ENCODE measurements around the gene CHURC1. TPM values are rescaled to one million over a fixed set of nuclear protein-coding genes. Genes with fewer than 3 reads are reported as not detected.

Gene CHURC1
- total and polyA plus RNA-seq, 2 of the 8 experiments (the other 6 are each of a cell fraction or from before 2014, with no cell fraction given): 50.2 to 59.3 TPM

DNA sequence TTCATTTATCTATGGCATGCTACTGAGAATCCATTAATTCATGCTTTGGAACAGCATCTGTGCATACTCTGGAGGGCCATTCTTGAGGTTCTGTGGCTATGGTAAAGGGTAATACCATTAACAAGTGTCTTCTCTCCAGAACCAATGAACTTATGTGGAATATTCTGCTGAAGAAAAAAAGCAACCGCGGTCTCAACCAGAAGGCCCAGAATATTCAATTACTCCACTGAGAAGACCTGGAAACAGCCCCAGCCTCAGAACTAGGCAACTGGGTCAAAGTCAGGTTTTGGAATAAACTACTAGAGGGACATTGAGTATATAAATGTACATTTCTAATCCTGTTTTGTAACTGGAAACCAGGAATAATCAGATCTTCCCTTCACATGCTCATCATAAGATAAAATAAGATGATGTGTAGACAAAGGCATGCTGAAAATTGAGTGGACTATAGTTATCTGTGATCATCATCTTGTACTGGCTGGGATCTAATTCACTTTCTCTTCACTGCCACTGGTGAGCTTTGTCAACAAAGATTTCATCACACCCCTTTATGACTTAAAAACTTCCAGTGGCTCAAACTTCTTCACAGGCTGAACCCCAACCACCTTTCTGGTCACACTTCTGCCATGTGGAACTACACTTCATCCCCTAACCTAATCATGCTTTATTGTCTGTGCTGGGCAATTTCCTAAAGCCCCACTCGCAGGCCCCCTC is 40.6 kb upstream of the CHURC1 start:
- H4K5ac ChIP-seq (ENCODE audit: insufficient read length, low read depth, low read length): no peak overlapping the region
- 58% methylated on average over 3 of the region's 3 CpGs; no CpG with 5 or more reads in 1 of the 2 experiments for WGBS, 2 experiments (ENCODE audit: extremely low coverage in 1 of 2, insufficient coverage in 1 of 2, insufficient read length in 1 of 2, insufficient replicate concordance in 2 of 2, low coverage in 1 of 2, low lambda C conversion rate in 2 of 2, missing lambda C conversion rate in 1 of 2)
- peaks cover 0 to 11% (median 9%) of the 10 kb centered on the region in 4 experiments; a peak in 6 of 7 replicates for H3K27me3 ChIP-seq (replicated peaks in 1 of 4; ENCODE audit: control insufficient read depth in 3 of 4, extremely low read depth in 1 of 4, insufficient read depth in 3 of 4, low read length in 3 of 4)
- no peaks in the 10 kb centered on the region for H3K79me2 ChIP-seq (ENCODE audit: control insufficient read depth in 1 of 2, insufficient read depth in 2 of 2, low read length in 2 of 2)
- CTCF ChIA-PET (ENCODE audit: partially characterized antibody): interaction anchor here (1.2 kb wide), 1 partner anchor 72 kb away, joined by 4 read pairs; no protein-coding TSS in a partner anchor
- no peak overlapping the region for H2BK12ac ChIP-seq (ENCODE audit: low read depth, low read length)
- no peak overlapping the region for H2BK20ac ChIP-seq (ENCODE audit: low read length)
- no peak overlapping the region for H3K4ac ChIP-seq (replicated peaks; ENCODE audit: insufficient read length, low read depth, low read length)
- no peaks in the 10 kb centered on the region for H3K36me3 ChIP-seq (ENCODE audit: control insufficient read depth in 2 of 4, insufficient read depth in 4 of 4, low read length in 3 of 4)
- TF ChIP-seq ASH2L (IDR thresholded peaks at IDR 0.05; ENCODE audit: low read length) (no peak), TBP (IDR thresholded peaks at IDR 0.05; ENCODE audit: low read depth, low read length) (no peak), CEBPB (IDR thresholded peaks at IDR 0.05; ENCODE audit: low read depth, low read length) (no peak), TAF7 (optimal IDR thresholded peaks at IDR 0.05; ENCODE audit: borderline replicate concordance, low read depth, low read length) (no peak), EP300 (IDR thresholded peaks at IDR 0.05; ENCODE audit: borderline replicate concordance in 1 of 2, low read depth in 2 of 2, low read length in 2 of 2) (no peak), CHD2 (IDR thresholded peaks at IDR 0.05; ENCODE audit: low read length) (no peak), RXRA (IDR thresholded peaks at IDR 0.05; ENCODE audit: insufficient read depth, low read depth, low read length) (no peak), MAFK (IDR thresholded peaks at IDR 0.05; ENCODE audit: low read depth, low read length) (no peak)
- H3K4me3 ChIP-seq (ENCODE audit: extremely low read depth in 1 of 4, insufficient read depth in 2 of 4, low read depth in 3 of 4, low read length in 4 of 4): no peak overlapping the region
- H2AFZ ChIP-seq (ENCODE audit: low read length): no peak overlapping the region
- POLR2A ChIA-PET (ENCODE audit: partially characterized antibody): no interaction called here
- FAIRE-seq (no peak), DNase-seq (ENCODE audit: low read depth in 1 of 2, low spot score in 2 of 2) (no peak)
- no peak overlapping the region for H3K9ac ChIP-seq (replicated peaks in 1 of 4; ENCODE audit: extremely low read depth in 1 of 4, low read depth in 3 of 4, low read length in 3 of 4)
- H3K23ac ChIP-seq (ENCODE audit: insufficient read length): no peak overlapping the region
- H4K91ac ChIP-seq (replicated peaks; ENCODE audit: insufficient read length, low read length): no peak overlapping the region
- no peak overlapping the region for H3K18ac ChIP-seq (ENCODE audit: extremely low read depth, low read length)
- H4K20me1 ChIP-seq (replicated peaks in 1 of 2; ENCODE audit: control insufficient read depth in 1 of 2, insufficient read depth in 2 of 2, low read length in 2 of 2): no peaks in the 10 kb centered on the region
- H2BK5ac ChIP-seq (ENCODE audit: low read depth, low read length): no peak overlapping the region
- no peak overlapping the region for H4K8ac ChIP-seq (ENCODE audit: extremely low read depth, insufficient read depth, low read length)
- H3K4me1 ChIP-seq (replicated peaks in 1 of 4; ENCODE audit: control insufficient read depth in 3 of 4, insufficient read depth in 4 of 4, low read length in 3 of 4): no peaks in the 10 kb centered on the region; a peak in 2 of 7 replicates
- H3K14ac ChIP-seq (ENCODE audit: insufficient read length): no peak overlapping the region
- H3K9me3 ChIP-seq (ENCODE audit: insufficient read depth in 2 of 2, low read depth in 1 of 2, low read length in 1 of 2): no peaks in the 10 kb centered on the region
- no peak overlapping the region for H2AK5ac ChIP-seq (ENCODE audit: low read depth, low read length)
- H2BK120ac ChIP-seq (replicated peaks; ENCODE audit: low read depth, low read length): no peak overlapping the region
- no peak overlapping the region for H3K4me2 ChIP-seq (ENCODE audit: insufficient read depth in 1 of 2, low read depth in 2 of 2, low read length in 2 of 2)
- no peaks in the 10 kb centered on the region for H3K23me2 ChIP-seq (ENCODE audit: low read depth, low read length)
- no peaks in the 10 kb centered on the region for H3K79me1 ChIP-seq (ENCODE audit: low read depth, low read length)
- no peak overlapping the region for H3K27ac ChIP-seq (ENCODE audit: low read depth, low read length)
- no peak overlapping the region for H2BK15ac ChIP-seq (ENCODE audit: low read length)
- H3K56ac ChIP-seq (replicated peaks; ENCODE audit: insufficient read length, low read depth, low read length): no peak overlapping the region
